HG03571 (cell line): ENCODE data around the gene CLDN14.

Experiments
- ATAC-seq: cut with Tn5 transposase; IDR thresholded peaks from one replicate; pipeline ENCODE4 v1.9.1; 2021; ENCODE audit not compliant: unreplicated experiment

The CLDN14 gene, protein sequence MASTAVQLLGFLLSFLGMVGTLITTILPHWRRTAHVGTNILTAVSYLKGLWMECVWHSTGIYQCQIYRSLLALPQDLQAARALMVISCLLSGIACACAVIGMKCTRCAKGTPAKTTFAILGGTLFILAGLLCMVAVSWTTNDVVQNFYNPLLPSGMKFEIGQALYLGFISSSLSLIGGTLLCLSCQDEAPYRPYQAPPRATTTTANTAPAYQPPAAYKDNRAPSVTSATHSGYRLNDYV

DNA sequence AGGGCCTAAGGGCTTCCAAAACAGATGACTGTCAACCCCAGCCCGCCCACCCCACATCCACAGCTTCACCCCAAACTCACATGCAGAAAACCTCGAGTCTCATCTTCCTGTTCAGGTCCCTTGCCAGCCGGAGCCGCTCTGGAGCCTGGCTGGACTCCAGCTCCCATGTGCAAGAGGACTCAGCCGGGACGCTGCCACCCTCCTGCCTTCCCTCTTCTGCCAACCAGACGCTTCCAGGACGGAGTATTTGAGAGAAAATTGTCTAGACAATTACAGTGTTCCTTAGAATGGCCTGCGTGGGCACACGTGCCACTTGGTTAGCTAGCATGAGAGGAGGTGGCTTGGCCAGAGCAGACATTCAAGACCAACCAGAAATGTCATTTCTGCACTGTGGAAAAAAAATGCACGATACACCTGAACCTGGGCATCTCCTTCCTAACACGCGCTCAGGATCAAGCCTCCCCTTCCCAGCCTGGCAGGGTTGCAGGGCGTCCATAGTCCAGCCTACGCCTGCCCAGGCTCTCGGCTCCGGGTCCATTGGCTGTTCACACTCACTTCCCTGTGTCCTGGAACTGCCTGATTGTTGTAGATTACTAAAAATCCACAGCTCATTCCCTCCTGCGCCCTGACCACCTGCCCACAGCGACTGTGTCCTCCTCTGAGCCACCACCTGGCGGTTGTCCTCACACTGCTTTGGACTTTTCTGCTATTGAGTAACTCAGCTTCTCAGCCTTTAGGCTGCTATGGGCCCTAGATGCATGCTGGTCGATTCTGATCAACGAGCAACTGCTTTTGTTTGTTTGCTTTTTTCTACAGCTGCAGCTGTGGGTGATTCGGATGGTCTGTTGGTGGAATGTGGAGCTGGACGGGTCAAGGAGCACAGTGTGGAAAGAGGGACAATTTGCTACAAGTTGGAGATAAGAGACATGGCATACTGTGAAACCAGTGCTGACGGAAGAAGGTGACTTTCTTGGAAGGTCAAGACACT lies at the start of gene CLDN14:
Gene CLDN14, minus strand, starts transcription at position 708 of the 988 bp plus-strand sequence. CDS start 18,427 bp downstream, outside the sequence.
- no peak for ATAC-seq

- no peak for ATAC-seq
These were observed 48.8 kb upstream of the CLDN14 start for GRCh38 chr21:36528716-36529115.

DNA sequence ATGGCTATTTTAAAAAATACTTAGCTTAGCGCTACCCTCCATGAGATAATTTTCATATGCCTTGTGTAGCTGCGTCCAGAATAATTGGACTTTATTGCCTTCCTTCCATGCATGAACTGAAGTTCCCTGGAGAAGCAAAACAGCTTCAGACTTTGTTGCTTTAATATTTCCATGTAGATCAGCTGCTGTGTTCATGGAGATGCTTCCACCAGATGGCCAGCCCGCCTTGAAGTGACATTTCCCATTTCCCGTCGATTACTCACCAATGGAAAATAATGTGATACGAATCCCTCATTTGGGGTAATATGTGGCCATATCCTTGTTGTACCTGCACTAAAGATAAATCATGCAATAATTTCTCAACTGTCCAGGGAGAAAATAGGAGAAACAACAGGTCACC lies 47.4 kb upstream of the CLDN14 start:
- no peak for ATAC-seq

DNA sequence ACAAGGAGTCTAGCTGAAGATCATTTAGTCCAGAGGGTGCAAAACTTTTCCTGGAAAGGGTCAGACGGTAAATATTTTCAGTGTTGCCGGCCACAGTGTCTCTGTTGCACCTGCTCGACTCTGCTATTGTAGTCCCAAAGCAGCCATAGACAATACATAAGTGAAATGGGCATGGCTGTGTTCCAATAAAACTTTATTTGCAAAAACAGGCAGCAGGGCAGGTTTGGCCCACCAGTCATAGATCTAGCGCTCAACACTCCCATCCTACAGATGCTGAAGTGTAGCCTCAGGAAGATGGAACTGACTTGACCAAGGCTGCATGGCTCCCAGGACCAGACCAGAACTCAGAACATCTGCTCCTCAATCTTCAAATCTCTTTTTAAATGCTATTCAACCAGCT lies 46.2 kb upstream of the CLDN14 start:
- no peak for ATAC-seq

DNA sequence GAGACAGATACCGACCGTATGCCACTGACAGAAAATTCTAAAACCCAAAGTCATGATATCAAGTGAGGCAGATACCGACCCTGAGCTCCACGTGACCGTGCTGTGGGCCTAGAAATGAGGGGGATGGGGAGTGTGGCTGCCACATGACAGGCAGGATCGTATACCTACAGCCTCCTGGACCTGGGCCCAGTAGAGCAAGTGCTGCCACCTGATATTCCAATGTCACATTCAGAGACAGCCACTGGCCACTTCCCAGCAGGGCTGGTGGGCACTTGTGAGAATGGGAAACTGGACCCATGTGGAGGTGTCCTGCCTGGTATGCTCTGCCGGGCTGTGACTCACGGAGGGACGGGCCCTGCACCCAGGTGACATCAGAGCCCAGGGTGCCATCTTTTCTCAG lies 44.6 kb upstream of the CLDN14 start:
- ATAC-seq, result no peak

DNA sequence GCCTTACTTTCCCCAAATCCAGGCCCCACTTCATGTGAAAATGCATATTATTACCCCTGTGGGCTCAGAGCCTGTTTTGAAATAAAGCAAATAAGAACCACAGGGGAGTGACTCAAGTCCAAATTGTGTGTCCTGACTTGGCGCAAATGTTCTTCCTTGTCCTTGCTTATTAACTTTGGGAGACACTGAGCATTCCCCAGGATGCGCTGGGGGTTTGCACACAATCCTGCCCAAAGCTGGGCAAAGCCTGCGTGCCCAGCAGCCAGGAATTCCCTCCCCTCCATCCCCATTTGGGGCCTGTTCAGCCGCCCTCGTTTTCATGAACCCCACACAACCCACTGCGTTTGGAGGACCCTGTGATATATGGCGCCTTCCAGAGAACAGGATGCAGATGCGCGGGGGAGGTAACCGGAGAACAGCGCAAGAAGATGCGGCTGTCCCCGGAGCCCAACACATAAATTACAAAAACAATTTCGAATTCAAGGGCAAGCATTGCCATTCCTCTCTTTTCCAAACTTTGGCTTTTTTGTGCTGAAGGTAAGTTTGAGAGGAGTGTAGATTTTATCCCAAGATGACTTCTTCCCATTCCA lies 42.4 kb upstream of the CLDN14 start:
- ATAC-seq, result no peak

DNA sequence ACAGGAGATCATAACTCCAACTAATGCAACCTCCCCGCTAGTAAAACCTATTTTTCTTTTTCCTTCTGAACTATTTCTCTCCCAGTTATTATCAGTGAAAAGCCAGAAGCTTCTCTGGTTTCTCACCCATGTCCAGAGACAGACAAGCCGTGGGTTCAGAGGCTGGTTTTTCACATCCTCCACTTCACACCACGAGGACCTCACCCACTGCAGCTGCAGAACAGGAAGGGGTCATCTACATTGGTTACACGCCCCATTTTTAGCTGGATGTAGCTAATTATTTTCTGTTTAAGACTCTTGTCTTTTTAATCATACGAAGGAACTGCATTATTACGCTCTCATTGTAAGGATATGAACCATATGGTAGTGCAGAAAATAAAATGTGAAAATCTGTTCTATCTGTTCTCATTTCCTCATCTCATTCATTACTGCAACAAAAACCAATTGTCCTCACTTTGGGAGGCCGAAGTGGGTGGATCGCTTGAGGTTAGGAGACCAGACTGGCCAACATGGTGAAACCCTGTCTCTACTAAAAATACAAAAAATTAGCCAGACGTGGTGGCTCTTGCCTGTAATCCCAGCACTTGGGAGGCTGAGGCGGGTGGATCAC lies 39.1 kb upstream of the CLDN14 start:
- ATAC-seq, result no peak

DNA sequence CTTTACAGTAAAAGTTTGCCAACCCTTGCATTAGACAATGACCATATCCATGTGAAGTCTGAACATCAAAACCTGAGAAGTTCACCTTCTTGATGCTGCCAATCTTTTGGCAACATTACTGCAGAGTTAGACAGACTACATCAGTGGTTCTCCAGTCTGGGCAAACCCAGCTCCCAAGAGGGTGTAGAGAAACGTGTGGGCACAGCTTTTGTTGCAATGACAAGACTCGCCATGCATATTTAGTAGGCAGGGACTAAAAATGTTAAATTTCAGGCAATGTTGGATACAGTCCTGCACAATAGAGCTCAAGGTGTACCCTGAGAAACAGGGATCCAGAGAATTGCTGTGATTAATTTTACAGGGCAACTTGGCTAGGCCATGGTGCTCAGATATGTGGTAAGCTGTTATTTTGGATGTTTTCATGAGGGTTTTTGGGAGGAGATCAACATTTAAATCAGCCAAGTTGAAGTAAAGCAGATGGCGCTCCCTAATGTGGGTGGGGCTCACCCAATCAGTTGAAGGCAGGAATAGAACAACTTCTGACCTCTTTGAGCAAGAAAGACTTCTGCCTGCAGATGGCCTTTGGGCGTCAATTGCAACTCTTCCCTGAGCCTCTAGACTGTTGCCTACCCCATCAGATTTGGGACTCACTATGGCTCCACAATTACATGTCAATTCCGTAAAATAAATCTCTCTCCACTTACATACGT lies 37.6 kb upstream of the CLDN14 start:
- ATAC-seq, result no peak

DNA sequence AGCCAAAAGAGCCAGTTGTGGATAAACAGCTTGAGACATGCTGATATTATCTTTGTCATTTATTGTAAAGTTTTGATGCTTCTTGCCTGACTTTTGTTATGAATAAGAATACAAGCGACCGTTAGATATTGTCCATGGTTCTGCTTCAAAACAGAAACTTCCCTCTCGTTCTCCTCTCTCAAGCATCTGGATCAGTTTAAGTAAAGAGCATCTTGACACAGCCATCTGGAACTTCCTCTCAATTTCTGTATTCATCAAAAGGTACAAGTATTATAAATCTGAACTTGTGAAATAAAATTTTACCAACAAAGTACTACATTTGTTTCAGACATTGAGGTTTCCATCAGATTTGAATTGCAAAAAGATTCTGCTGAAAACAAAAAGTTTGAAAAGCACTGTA lies 36.4 kb upstream of the CLDN14 start:
- no peak for ATAC-seq

DNA sequence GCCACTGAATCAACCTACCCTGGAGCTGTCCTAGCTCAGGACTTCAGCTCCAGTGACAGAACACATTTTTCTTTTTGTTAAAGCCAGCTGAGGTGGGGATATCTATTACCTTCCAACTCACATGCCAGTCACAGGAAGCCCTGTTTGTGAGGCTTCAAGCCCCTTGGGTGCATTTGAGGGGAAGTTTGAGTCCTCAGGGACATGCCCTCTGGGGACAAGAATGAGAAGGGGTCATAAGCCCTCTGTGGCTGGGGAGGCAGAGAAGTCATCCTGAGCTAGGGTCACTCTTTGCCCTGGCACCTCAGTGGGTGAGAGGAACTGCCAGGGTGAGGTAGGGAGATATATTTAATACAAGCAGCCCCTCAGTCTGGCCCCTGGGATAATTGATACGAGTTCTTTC lies 33.5 kb upstream of the CLDN14 start:
- no peak for ATAC-seq

DNA sequence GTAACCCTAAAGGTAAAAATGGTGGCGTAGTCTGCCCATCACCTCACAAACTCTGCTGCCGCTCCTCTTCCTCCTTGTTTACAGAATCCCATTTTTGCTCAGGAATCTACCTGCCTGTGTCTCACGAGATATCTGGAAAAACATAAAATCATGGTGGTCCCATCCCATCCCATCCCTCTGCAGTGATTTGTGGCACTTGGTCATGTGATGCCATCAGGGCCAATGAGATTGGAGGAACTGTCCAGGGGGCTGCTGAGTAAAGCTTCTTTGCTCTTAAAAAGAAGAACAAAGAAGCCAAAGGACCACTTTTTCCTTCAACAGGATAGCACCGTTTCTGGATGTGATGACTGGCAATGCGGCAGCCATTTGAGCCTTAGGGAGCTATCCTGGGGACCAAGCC lies 33.0 kb upstream of the CLDN14 start:
- no peak for ATAC-seq

DNA sequence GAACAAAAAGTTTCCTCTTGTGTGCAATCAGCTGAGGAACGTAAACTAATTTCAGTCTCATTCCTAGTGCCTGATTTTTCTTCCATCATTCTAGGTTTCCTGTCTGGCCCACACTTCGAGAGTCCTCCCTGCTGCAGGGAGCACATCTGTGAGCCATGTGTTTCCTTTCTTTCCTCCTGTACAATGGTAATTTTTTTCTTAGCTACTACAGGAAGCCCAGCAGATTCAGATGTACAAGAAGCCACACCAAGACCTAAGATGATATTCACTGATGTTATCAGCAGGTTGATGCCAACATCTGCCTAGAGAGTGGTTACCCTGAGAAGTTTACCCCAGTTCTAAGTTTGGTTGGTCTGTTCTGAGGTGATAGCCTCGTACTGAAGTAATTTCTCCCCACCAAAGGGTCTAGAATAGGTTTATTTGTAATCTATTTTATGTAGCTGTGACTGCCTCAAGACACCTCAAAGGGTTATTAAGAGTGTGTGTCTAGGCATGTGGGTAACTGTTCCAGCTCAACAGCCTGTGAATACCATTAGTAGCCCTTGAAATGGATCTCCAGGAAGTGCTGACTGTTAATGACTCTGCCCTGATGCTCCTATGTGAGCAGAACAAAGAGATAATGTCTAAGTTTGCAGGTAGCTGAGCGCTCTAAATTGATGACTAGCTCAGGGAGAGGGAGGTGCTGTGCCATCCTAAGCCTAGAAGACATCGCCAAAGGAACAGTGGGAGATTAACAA lies 31.7 kb upstream of the CLDN14 start:
- no peak for ATAC-seq

DNA sequence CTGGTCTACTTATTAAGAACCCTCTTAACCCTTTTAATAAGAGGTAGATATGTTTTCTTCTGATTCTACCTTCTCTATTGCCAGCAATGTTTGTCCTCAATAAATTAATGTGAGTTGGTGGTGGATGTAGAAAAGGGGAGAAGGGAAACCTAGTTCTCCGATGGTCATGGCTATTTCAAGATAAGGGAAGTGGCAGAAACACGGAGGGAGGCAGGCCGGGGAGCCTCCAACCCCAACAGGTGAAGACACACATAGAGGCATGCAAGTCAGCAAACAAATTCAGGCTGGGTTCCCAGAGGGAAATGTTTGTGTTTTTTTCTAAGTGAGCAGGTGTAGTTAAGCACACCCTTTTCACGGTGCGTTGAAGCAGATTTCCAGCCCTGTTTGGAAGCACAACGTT lies 31.0 kb upstream of the CLDN14 start:
- no peak for ATAC-seq

DNA sequence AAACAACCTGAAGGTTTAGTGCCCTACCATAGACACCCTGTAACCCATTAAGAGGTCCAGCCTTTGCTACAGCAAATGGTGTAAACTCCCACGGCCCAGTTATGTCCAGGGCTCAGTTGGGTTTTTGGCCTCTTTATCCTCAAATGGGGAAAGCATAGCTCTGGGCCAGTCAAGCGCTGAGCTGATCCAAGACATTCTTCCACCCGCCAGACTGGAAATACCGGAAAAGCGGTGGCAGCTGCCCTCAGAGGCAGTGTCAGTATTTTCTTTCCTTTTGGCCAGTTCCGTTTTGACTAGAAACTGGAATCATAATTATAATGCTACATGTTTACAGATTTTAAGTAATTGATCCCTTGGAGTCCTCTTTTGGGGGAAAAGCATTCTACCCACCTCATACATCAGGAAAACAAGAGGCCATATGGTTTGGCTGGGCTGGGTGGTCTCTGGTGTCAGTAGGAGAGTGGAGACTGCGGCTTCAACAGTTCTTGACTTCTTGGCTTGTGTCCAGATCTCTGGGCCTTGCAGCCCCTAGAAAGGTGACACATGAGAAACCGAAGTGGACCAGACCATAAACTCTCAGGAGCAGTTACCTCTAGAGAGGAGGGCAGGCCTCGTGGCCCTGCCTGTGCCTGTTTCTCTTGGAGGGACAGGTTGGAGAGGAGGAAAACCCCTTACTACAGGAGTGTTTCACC lies 30.2 kb upstream of the CLDN14 start:
- no peak for ATAC-seq

- no peak for ATAC-seq
These were observed 29.0 kb upstream of the CLDN14 start for GRCh38 chr21:36508948-36509347.

- no peak for ATAC-seq
These were observed 27.6 kb upstream of the CLDN14 start for GRCh38 chr21:36507397-36508018.

GRCh38 chr21:36506482-36506881 lies 26.6 kb upstream of the CLDN14 start:
- ATAC-seq, result no peak

DNA sequence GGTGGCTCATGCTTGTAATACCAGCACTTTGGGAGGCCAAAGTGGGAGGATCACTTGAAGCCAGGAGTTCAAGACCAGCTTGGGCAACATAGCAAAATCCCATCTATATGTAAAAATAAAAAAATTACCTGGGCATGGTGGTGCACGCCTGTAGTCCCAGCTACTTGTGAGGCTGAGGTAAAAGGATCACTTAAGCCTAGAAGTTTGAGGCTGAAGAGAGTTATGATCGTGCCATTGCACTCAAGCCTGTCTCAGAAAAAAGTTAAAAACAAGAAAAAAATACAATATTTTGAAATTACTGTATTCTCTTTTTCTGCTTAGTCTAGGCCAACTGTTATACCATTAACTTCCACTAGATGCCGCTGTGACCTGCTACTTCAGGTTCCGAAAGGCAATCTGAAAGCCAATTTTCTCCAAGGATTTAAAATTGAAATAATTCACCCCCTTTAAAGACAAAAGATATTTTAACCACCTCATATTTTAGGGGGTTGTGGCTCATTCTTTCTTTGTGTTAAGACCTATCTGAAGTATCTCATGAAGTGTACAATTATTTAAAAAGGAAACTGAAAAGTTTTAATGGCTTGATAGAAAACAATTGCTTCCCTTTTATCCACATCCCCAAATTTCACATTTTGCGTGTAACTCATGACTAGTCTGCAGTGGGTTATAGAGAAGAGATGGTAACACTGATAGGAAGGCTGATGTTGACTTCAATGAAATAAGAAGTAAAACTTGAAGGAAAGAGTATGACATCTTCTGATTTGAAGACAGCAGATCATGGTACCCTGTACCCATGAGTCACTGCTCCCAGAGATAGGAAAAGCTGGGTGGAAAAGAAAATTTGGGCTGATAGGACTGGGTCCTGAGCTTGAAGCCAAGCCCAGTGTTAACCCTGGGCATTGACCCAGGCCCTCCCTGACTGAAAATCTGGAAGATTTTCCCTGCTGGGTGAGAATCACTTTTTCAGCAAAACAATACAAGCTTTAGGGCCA lies 24.4 kb upstream of the CLDN14 start:
- no peak for ATAC-seq
